ENCODE data around the gene DCX.
"Not testable (repeated sequence)": the region's sequence is repeated elsewhere in the genome, so short reads cannot be mapped to it uniquely, and the experiment has no call there.

The DCX gene

DNA sequence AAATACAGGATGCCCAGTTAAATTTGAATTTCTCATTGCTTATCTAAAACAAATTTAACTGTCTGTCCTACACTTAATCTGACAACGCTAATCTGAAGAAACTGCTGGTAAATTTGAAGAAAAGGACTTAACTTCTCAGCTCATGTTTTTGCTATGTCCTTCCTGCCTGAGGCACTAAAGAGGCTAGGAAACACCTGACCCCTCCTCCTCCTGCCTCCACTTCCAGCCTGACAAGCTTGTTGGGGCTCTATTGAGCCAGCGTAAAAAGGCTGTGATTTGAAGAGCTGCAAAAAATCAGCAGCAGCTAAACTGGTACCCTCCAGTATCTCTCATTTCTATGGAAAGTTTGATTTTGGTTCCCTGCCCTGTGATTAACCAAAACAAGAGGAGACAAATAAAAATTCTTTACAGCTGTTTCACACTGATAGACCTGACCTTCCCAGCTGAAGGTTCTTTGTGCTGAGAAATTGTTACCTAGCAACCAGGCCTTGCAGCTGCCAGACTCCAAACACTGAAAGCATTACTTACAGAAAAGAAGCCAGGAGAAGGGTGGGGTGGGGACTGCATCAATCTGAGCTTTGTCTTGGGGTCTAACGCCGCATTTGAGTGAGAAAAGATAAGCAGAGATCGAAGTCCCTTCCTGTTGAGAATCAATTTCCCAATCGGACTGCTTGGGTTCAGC, 35.0 kb downstream of the DCX start:
- intact Hi-C loops (cut with DNase I): no loop called here
- DNase-seq: peak in 3 of 42 donors; percentile 3 to 10 (median 7)

DNA sequence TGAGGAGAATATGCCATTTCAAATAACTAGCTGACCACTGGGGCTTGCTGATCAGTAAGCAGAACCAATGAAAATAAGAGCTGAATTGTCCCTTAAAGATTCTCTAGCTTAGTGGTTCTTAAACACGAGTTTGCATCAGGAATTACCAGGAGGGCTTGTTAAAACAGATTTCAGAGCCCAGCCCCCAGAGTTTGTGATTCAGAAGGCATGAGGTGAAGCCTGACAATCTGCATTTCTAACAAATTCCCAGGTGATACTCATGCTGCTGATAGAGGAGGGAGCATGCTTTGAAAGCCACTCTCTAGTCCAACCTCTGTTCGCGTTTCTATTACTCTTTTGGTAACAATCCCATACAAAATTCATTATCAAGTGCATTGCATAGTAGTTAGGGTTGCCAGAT, 35.5 kb downstream of the DCX start:
- DNase-seq: no peak
- intact Hi-C loops (cut with DNase I): no loop called here

DNA sequence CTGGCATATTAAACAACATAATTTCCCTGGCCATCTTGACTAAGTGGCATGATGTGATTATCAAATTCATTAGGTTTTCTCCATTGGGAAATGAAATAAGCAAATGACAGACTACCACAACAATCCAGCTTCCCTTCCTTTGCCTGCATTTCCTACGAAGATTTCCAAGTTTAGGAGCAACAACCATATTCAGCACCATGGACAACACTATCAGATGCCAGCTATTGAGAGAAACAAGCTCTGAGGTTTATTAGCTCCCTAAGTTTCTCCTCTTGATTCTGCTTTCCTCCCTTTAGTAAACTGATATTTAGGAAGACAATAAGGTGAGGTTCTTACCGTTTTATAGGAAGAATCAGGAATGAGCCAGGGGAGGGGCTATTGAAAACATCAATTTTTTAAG, 36.2 kb downstream of the DCX start:
- no peak for DNase-seq
- intact Hi-C loops (cut with DNase I): no loop called here

DNA sequence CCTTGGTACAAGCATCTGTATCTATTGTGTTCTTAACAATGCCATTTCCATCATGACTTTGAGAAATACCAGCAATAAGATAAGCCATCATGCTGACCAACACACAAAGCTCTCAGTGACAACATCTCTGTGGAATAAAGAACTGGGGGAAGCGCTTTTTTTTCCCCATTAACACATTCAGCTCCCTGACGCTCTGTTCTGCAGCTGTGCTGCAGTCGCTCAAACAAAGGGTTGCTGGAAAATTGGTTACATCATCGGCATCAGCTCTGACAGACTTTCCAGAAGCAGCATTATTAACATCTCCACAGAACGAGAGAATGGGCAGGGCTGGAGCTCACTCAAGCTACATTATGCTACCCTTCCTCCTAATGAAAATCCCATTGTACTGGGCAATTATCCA, 39.9 kb downstream of the DCX start:
- intact Hi-C loops (cut with DNase I): no loop called here
- no peak for DNase-seq

DNA sequence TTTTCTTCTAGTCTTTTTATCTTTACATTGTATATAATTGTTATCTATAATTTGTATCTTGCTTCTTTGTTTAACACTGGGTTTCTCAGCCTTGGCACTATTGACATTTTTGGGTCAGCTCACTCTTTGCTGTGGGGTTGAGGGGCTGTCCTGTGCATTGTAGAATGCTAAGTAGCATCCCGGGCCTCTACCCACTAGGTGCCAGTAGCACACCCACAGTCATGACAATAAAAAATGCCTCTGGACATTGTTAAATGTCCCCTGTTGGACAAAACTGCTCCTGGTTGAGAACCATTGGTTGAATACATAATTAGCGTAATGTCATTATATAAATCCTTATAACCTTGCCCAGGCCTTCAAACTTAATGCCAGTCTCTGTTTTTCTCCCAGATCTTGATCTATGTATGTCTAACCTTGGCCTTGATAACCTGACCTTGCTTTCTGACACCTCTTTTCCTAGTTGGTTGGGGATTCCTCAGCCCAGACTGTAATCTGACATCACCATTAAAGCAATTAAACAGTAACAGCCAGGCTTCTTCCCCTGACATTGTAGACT, 46.1 kb downstream of the DCX start:
- intact Hi-C loops (cut with DNase I): no loop called here
- no peak for DNase-seq

DNA sequence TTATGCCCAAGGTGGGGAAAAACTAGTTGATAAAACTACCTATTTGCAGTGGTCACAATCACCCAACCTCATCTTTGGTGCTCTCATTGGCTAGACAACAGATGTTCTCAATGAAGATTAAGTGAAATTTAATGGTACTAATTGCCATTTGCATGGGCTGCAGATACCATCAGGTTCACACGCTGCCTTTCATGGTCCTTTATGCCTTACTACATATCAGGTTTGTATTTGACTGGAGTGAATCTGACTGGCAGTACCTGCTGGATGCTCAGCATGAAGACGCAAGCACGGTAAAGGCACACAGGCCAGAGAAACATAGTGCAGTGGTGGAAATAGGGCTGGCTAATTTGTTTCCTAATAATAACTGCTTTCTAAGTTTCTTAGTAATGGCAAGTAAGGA, 48.3 kb downstream of the DCX start:
- intact Hi-C loops (cut with DNase I): no loop called here
- no peak for DNase-seq

DNA sequence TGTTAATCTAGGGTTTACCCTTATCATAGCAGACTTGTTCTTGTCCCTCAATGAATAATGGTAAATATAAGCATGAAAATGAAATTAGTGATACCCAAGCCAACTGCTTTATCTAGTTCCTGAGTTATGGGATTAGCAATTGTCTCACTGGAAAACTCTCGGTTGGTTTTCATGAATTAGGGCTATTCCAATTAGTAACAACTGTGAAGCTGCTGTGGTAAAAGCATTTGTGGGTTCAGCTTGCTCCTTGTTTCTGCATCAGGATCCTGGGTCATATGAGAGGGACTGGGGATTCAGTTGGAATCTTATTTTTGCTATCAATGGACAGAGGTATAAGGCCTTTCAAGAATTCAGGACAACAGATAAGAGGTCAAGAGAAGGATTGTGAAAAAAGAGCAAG, 50.2 kb downstream of the DCX start:
- intact Hi-C loops (cut with DNase I): no loop called here
- no peak for DNase-seq

DNA sequence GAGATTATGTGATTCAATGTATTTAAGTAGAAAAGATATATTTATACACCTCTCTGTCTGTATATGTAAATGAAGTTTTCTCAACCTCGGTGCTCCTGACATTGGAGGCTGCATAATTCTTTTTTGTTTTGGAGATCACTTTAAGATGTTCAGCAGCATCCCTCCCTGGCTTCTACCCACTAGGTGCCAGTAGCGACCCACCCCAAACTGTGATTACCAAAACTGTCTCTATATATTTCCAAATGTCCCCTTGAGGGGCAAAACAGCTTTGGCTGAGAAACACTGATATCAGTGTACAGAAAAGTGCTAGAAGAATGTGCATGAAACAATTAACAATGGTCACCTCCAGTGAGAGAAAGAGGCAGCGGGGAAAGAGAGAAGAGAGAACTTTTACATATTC, 51.2 kb downstream of the DCX start:
- no peak for DNase-seq
- intact Hi-C loops (cut with DNase I): no loop called here

DNA sequence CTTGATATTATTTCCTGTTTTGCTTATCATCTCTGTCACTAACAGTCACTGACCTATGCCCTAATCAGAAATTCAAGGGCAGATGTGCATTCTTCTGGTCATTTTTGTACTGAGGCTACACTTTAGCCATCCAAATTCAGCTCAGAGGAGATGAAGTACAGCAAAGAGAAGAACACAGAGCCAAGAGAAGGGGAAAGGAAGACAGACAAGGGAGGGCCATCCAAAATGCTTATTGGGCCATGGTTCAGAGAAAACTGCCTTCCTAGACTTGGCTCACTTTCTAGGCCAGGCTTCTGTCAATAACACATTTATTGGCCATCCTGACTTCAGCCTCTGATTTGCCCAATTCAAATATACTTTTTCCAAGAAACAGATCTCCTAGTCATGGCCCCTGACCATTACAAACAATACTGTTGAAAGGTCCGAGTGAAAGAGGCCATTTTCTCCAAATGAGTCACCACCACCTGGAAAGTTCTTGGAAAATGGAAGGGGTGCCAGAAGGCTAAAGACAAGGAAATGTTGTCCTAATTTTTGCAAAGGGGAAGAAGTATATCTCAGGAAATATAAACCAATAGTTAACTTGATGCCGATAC, 56.4 kb downstream of the DCX start:
- intact Hi-C loops (cut with DNase I): no loop called here
- no peak for DNase-seq

DNA sequence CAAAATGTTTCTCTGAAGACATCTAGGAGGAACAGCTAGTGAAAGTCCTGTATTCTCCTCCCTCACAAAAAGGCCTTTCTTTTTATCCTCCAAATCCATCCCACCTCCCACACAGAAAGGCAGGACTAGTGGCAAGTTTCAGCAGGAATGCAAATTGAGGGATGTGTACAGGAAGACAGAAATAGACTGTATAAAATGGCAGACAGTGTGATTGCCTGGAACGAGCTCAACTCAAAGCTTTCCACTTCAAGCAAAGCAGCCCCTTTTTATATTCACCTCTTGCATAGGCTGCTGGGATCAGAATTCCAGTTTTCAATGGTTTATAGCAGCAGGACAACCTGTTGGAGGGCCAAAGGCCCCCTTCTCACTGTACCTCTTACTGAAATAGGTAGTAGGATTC, 57.5 kb downstream of the DCX start:
- intact Hi-C loops (cut with DNase I): no loop called here
- no peak for DNase-seq

DNA sequence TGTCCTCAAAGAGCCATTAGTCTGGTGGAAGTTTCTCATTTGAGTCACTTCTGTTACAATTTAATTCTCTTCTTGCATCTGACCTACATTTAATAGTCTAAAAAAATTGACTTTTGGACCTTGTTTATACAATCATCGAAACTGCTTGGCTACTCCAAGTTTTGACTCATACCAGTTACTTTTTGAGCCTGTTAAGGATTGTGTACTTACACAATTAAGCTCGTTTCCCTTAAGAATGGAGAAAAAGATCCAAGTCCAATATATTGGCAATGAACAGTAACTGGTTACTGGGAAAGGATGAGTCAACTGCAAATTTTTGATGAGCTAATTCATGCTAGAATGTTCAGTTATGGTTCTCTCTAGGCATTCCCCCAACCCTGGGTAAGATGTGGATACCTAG, 58.2 kb downstream of the DCX start:
- intact Hi-C loops (cut with DNase I): no loop called here
- no peak for DNase-seq

DNA sequence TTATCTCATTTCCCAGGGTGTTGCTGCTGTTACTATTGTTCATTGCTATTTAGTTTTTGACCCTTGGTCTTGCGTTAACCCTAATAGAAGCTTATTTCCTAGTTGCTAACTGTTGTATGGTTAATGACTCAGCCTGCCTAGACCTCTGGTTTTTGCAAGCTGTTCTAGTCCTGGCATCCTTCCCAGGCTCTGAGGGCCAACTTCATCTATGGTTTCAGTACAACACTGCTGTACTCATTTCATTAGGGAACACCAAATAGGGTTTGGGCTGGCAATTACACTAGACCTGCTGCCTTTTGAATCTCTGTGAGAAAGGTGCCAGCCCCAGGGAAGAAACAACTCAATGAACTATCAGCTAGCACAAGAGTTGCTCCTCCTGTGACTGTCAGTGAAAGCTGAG, 59.6 kb downstream of the DCX start:
- intact Hi-C loops (cut with DNase I): no loop called here
- peak in 1 of 42 donors; percentile 40 for DNase-seq

DNA sequence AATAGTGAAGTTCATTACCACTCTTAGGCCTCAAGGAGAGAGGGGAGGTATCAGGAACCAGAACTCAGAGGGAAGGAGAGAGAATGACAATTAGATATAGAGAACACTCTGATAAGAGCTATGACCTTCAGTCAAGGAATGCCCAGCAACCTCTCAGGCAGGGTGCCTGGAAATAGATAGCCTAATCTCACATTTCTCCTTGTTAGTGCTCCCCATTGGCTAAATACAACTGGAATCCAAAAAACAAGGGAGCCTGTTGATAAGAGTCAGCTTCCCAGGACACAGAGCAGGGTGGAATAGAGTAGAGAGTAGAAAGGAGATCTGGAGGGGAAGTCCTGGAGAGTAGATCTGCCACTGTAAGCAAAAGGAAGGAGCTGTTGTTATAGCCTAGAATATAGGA, 62.1 kb downstream of the DCX start:
- no peak for DNase-seq
- intact Hi-C loops (cut with DNase I): no loop called here

DNA sequence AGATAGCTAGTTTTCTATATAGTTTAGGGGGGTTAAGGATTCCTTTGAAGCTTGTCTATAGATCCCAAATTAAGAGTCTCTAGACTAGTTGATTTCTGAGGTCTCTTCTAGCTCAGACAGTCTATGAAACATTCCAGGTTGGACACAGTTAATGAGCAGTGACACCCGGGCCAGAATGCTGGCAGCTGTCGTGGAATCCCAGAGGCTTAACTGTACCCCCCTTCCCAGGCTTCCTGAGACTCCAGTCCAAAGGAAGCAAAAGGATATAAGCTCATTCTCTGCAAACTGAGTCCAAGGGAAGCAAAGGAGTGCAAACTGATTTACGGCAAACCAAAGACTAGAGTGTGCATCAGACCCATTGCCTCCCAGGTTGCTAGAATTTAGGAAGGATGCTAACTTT, 62.9 kb downstream of the DCX start:
- intact Hi-C loops (cut with DNase I): no loop called here
- no peak for DNase-seq

DNA sequence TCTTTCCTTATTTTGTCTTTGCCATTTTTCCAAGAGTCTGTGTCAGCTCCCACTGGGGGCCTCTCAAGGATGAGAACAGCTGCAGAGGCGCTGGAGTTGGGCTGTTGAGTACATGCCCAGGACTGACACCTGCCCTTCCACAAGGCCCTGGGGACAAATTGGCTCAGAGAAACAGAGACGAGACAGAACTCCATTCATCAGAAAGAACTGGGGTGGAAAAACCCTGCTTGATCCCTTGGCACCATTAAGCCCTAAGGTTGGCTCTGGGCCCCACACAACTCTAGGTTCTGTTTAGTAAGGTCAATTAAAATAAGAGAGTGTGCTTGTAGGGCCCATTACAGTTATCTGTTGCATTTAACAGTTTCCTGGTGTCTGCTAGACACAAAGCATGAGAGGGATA, 63.6 kb downstream of the DCX start:
- peak in 2 of 42 donors; percentile 1 to 35 for DNase-seq

DNA sequence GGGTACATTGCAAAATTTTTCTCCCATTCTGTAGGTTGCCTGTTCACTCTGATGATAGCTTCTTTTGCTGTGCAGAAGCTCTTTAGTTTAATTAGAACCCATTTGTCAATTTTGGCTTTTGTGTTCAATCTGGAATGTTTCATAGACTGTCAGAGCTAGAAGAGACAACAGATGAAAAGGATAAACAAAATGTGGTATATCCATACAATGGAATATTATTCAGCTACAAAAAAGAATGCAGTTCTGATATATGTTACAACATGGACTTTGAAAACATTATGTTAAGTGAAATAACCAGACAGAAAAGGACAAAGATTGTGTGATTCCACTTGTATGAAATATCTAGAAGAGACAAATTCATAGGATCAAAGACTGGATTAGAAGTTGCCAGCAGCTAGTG, 65.8 kb downstream of the DCX start:
- intact Hi-C loops (cut with DNase I); DNase-seq: not testable (repeated sequence)

More for the DNA sequence above, 63.6 kb downstream of the DCX start:
- intact Hi-C loops (cut with DNase I): no loop called here

DNA sequence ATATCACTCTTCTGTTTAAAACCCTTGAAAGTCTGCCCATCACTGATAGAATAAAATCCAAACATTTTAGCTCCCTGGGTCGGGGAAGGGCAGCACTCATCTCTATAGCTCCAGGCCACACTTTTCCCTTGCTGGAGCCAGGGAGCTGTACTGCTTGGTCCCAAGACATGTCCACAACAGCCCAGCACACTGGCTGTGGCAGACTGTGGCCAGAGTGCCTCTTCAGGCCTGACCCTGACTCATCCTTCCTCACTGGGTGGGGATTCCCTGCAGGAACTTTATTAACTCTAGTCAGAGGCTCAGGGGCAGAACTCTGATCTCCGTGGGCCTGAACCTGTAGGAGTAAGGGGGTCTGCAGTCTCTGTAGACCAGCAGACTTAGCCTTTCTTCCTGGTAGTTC, 71.9 kb downstream of the DCX start:
- intact Hi-C loops (cut with DNase I): no loop called here
- DNase-seq: no peak

DNA sequence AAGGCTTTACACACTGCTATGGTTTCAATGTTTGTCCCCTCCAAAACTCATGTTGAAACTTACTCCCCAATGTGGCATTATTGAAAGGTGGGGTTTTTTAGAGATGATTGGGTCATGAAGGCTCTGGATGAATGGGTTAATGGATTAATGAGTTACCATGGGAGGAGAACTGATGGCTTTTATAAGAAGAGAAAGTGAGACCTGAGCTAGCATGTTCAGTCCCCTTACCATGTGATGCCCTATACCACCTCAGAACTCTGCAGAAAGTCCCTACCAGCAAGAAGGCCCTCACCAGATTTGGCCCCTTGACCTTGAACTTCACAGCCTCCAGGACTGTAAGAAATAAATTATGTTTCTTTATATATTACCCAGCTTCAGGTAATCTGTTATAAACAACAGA, 72.8 kb downstream of the DCX start:
- intact Hi-C loops (cut with DNase I): no loop called here
- DNase-seq: no peak

DNA sequence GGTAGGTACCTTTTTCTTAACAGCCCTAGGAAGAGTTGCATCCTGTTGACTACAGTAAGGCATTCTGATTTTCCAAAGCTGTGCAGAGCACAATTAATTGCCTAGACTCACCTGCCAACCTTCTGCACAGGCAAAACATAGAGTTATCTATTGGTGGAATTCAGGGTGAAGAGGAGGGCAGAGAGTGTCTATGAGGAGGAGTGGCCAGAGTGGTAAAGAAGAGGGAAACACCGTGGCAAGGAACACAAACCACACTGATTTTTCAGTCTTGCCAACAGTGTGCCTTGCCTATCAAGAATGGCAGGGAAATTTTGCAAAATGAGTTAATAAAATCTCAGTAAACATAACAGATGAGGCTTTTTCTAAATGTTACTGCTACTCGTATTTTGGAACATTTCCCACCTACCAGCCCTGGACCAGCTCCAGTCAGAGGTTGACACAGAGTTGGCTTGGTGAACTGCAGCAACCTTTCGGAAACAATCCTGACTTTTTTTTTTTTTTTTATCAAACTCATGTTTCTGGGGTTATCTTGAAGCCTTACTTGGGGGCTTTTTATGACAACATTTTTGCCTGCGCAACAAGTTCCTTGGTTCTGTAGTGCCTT, 73.8 kb downstream of the DCX start:
- DNase-seq: no peak
- intact Hi-C loops (cut with DNase I): no loop called here

DNA sequence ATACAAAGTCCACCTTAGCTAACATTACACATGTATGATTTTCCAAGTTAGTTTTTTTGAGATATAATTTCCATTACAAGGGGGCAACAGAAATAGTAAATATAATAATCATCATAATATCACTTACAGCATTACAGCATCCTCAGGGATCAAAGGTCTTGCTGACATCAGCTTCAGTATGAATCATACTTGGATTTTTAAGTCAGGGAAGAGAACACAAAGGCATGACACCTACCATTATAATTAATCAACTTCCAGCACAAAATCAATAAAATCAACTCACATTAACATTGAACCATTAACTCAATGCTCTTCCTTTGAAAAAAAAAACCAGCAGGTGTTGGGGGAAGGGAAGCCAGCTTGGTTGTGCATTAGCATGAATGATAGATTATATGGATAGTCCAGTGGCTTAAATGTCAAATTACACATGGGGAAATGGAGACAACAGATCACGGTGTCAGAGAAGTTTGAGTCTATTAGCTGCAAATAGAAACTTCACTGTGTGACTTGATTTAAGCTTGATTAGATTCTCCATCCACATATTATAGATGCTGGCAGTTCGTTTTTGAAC, 74.8 kb downstream of the DCX start:
- intact Hi-C loops (cut with DNase I): no loop called here
- DNase-seq: no peak

All from head of caudate nucleus (tissue), 42 donors.